Measurements from ENCODE around the gene TNP1.

DNA sequence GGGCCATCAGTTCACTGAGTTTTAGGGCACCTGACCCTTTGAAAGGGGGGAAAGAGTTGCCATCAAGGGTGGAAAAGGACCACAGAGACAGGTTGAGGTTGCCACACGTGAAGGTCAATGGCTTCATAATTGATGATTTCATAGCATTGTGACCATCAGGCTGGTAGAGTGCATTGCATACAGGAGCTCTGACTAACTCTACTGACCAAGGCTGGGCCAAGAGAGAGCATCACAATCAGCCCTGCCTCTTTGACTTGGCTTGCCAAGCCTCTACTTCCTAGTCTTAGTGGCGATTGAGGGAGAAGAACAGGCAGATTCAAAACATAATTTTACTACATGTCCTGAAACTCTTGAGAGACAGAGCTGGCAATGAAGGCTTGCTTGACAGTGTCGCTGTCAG, 5.8 kb upstream of the TNP1 start:
- TF ChIP-seq POLR2AphosphoS5 (IDR thresholded peaks at IDR 0.05; ENCODE audit: low read depth, low read length) (no peak), POU2F2 (IDR thresholded peaks at IDR 0.05; ENCODE audit: low read depth, low read length) (no peak), POLR2A (IDR thresholded peaks at IDR 0.05; ENCODE audit: low read depth, low read length) (no peak), TAF1 (IDR thresholded peaks at IDR 0.05; ENCODE audit: low read depth, low read length) (no peak), PAX5 (IDR thresholded peaks at IDR 0.05; ENCODE audit: insufficient read depth, low read length, severe bottlenecking) (no peak), SPI1 (IDR thresholded peaks at IDR 0.05; ENCODE audit: low read depth, low read length) (no peak)
